Kidney (tissue), 14 donors: Measurements from ENCODE around the gene RNF157. TPM values are rescaled to one million over a fixed set of nuclear protein-coding genes. Genes with fewer than 3 reads are reported as not detected.

Experiments used
- DNase-seq, 5 donors: peaks; one replicate each; pipeline ENCODE4 v3.0.0-alpha.2; 2013 to 2020
- FAIRE-seq: peaks from 2 replicates; lab custom pipeline; 2012; peaks lifted over from hg19 to GRCh38; lab: Jason Lieb, UNC
- H3K27ac ChIP-seq, 2 donors: one replicate each; pipeline ENCODE4 v1.7.0; 2013; ENCODE audit warnings: low read depth in 2 of 2, low read length in 2 of 2, inconsistent platforms in 1 of 2
- H3K27me3 ChIP-seq: one replicate; pipeline ENCODE4 v1.7.1; 2013; ENCODE audit warnings: low read length, inconsistent platforms; ENCODE audit not compliant: control insufficient read depth, insufficient read depth
- H3K36me3 ChIP-seq, 3 donors: one replicate each; pipeline versions ENCODE4 v1.7.0 to v1.7.1; 2013; ENCODE audit warnings: low read length in 3 of 3, control low read depth in 1 of 3, inconsistent platforms in 1 of 3; ENCODE audit not compliant: insufficient read depth in 3 of 3, control insufficient read depth in 2 of 3
- H3K4me1 ChIP-seq, 3 donors: one replicate each; pipeline versions ENCODE4 v1.7.0 to v1.7.1; 2013; ENCODE audit warnings: low read length in 3 of 3, inconsistent platforms in 1 of 3, low read depth in 1 of 3; ENCODE audit not compliant: control insufficient read depth in 2 of 3, insufficient read depth in 2 of 3
- H3K4me3 ChIP-seq, 3 donors: one replicate each; pipeline versions ENCODE4 v1.7.0 to v1.8.1; 2013; ENCODE audit warnings: low read length in 3 of 3, control low read depth in 1 of 3, inconsistent platforms in 1 of 3
- H3K9ac ChIP-seq, 3 donors: one replicate each; pipeline versions ENCODE4 v1.7.0 to v1.7.1; 2013; ENCODE audit warnings: low read length in 3 of 3, control low read depth in 1 of 3, inconsistent platforms in 1 of 3
- H3K9me3 ChIP-seq, 3 donors: one replicate each; pipeline versions ENCODE4 v1.7.0 to v1.7.1; 2013; ENCODE audit warnings: low read length in 3 of 3, control low read depth in 1 of 3, inconsistent platforms in 1 of 3; ENCODE audit not compliant: control insufficient read depth in 2 of 3, insufficient read depth in 1 of 3
- intact Hi-C: fragments of 100-400 bp; cut with DNase I; formaldehyde crosslinking; loops from one replicate; pipeline ENCODE4 v1.11.1; 2022
- polyA plus RNA-seq: library from polyadenylated mRNA; stranded (reverse); fragments of 350-450 nt; fragmentation: Illumina TruSeq; extraction: RNeasy Lipid Tissue Mini Kit (QIAGEN cat#74804); gene quantifications from one replicate; pipeline ENCODE4 v1.2.3, GENCODE V29; 2014; ENCODE audit warnings: low read depth, low replicate concordance; ENCODE audit not compliant: insufficient read depth
- total RNA-seq: library from RNA; stranded (reverse); fragmentation: NEBNext Ultra II Directional; extraction: Animal tissue kit (Norgen Biotek cat#: 25700); gene quantifications from one replicate; pipeline ENCODE4 v1.2.1, GENCODE V29; 2021
- TF ChIP-seq, protein P1 (sequence below): IDR thresholded peaks from 3 replicates; pipeline ENCODE4 v1.5.1; 2012; ENCODE audit warnings: mild to moderate bottlenecking, moderate library complexity, borderline replicate concordance; ENCODE audit not compliant: insufficient read depth; ENCODE audit errors: extremely low read depth
- donor health status: control.
- donor health status: control.
- donor health status: control.
- donor health status: control.
- donor health status: control.
- donor health status: DM: yes; HTN: yes; CAD: no.
- donor health status: Normal renal cell carcinoma (clear cell type).

Gene RNF157
- total and polyA plus RNA-seq, 2 donors from 2014 or later, result 4.8 to 12.4 TPM

GRCh38 chr17:76107509-76107908 is 132.8 kb downstream of the RNF157 start:
- Histone ChIP-seq H3K4me3 (no peak overlapping the region), H3K9ac (no peak overlapping the region), H3K27me3 (no peaks in the 10 kb centered on the region), H3K4me1 (peaks cover 0 to 9% (median 0%) of the 10 kb centered on the region in 3 donors), H3K36me3 (no peaks in the 10 kb centered on the region), H3K27ac (no peak overlapping the region), H3K9me3 (no peaks in the 10 kb centered on the region)
- FAIRE-seq (no peak), DNase-seq (no peak)
- intact Hi-C loops, result no loop called here
- TF ChIP-seq, protein P1, sequence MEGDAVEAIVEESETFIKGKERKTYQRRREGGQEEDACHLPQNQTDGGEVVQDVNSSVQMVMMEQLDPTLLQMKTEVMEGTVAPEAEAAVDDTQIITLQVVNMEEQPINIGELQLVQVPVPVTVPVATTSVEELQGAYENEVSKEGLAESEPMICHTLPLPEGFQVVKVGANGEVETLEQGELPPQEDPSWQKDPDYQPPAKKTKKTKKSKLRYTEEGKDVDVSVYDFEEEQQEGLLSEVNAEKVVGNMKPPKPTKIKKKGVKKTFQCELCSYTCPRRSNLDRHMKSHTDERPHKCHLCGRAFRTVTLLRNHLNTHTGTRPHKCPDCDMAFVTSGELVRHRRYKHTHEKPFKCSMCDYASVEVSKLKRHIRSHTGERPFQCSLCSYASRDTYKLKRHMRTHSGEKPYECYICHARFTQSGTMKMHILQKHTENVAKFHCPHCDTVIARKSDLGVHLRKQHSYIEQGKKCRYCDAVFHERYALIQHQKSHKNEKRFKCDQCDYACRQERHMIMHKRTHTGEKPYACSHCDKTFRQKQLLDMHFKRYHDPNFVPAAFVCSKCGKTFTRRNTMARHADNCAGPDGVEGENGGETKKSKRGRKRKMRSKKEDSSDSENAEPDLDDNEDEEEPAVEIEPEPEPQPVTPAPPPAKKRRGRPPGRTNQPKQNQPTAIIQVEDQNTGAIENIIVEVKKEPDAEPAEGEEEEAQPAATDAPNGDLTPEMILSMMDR, result no peak

GRCh38 chr17:76106703-76107102 is 133.6 kb downstream of the RNF157 start:
- H3K36me3 ChIP-seq, result peaks cover 0 to under 1% (median 0%) of the 10 kb centered on the region in 3 donors
- H3K9ac ChIP-seq, result no peak overlapping the region
- FAIRE-seq, result no peak
- H3K27me3 ChIP-seq, result no peaks in the 10 kb centered on the region
- no peak for DNase-seq
- H3K9me3 ChIP-seq, result no peaks in the 10 kb centered on the region
- H3K4me3 ChIP-seq, result no peak overlapping the region
- no peak overlapping the region for H3K27ac ChIP-seq
- intact Hi-C loops, result no loop called here
- peaks cover 0 to 11% (median 0%) of the 10 kb centered on the region in 3 donors for H3K4me1 ChIP-seq
- TF ChIP-seq, protein P1, result no peak

DNA sequence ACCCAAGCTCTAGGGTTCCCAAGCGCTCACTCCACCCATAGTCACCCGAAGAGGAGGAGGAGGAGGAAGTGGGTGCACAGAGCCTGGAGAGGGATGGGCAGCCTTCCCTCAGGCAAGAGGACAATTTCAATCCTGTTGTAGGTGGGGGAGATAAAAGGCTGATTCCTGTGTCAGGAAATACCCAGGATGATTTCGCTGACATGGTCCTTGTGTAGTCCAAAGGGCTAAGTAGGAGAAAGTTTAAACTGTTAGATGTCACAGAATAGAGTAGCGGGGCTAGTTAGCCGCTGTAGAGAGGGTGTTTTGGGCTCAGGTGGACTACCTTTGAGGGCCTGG is 135.4 kb downstream of the RNF157 start:
- Histone ChIP-seq H3K36me3 (peaks cover 3 to 6% (median 5%) of the 10 kb centered on the region in 3 donors), H3K4me3 (no peak overlapping the region), H3K9ac (no peak overlapping the region), H3K4me1 (peaks cover 0 to 11% (median 0%) of the 10 kb centered on the region in 3 donors), H3K27ac (no peak overlapping the region), H3K9me3 (no peaks in the 10 kb centered on the region), H3K27me3 (no peaks in the 10 kb centered on the region)
- FAIRE-seq, result no peak
- no peak for DNase-seq
- intact Hi-C loops, result no loop called here
- TF ChIP-seq, protein P1, result no peak

- H3K4me1 ChIP-seq, result peaks cover 0 to 11% (median 0%) of the 10 kb centered on the region in 3 donors
- H3K27me3 ChIP-seq, result no peaks in the 10 kb centered on the region
- intact Hi-C loops, result no loop called here
- H3K36me3 ChIP-seq, result peaks cover 3 to 10% (median 5%) of the 10 kb centered on the region in 3 donors
- FAIRE-seq (no peak), DNase-seq (no peak)
- TF ChIP-seq, protein P1, result no peak
- peak overlapping the region; percentile 75 to 96 (median 95) for H3K4me3 ChIP-seq
- no peaks in the 10 kb centered on the region for H3K9me3 ChIP-seq
- peak overlapping the region; percentile 43 to 77 for H3K27ac ChIP-seq
- peak overlapping the region; percentile 0 to 79 (median 6) for H3K9ac ChIP-seq
These were observed 136.0 kb downstream of the RNF157 start for GRCh38 chr17:76104140-76104895.
